ENCODE measurements around the gene PTGR2. TPM values are rescaled to one million over a fixed set of nuclear protein-coding genes. Genes with fewer than 3 reads are reported as not detected.

The PTGR2 gene
- total and polyA plus RNA-seq, 2 of the 8 experiments (the other 6 are each of a cell fraction or from before 2014, with no cell fraction given): 6.0 to 17.5 TPM

GRCh38 chr14:73886449-73887317 lies 35.1 kb downstream of the PTGR2 start, which contains the start of gene ZNF410 (continued):
- TF ChIP-seq, protein P1, sequence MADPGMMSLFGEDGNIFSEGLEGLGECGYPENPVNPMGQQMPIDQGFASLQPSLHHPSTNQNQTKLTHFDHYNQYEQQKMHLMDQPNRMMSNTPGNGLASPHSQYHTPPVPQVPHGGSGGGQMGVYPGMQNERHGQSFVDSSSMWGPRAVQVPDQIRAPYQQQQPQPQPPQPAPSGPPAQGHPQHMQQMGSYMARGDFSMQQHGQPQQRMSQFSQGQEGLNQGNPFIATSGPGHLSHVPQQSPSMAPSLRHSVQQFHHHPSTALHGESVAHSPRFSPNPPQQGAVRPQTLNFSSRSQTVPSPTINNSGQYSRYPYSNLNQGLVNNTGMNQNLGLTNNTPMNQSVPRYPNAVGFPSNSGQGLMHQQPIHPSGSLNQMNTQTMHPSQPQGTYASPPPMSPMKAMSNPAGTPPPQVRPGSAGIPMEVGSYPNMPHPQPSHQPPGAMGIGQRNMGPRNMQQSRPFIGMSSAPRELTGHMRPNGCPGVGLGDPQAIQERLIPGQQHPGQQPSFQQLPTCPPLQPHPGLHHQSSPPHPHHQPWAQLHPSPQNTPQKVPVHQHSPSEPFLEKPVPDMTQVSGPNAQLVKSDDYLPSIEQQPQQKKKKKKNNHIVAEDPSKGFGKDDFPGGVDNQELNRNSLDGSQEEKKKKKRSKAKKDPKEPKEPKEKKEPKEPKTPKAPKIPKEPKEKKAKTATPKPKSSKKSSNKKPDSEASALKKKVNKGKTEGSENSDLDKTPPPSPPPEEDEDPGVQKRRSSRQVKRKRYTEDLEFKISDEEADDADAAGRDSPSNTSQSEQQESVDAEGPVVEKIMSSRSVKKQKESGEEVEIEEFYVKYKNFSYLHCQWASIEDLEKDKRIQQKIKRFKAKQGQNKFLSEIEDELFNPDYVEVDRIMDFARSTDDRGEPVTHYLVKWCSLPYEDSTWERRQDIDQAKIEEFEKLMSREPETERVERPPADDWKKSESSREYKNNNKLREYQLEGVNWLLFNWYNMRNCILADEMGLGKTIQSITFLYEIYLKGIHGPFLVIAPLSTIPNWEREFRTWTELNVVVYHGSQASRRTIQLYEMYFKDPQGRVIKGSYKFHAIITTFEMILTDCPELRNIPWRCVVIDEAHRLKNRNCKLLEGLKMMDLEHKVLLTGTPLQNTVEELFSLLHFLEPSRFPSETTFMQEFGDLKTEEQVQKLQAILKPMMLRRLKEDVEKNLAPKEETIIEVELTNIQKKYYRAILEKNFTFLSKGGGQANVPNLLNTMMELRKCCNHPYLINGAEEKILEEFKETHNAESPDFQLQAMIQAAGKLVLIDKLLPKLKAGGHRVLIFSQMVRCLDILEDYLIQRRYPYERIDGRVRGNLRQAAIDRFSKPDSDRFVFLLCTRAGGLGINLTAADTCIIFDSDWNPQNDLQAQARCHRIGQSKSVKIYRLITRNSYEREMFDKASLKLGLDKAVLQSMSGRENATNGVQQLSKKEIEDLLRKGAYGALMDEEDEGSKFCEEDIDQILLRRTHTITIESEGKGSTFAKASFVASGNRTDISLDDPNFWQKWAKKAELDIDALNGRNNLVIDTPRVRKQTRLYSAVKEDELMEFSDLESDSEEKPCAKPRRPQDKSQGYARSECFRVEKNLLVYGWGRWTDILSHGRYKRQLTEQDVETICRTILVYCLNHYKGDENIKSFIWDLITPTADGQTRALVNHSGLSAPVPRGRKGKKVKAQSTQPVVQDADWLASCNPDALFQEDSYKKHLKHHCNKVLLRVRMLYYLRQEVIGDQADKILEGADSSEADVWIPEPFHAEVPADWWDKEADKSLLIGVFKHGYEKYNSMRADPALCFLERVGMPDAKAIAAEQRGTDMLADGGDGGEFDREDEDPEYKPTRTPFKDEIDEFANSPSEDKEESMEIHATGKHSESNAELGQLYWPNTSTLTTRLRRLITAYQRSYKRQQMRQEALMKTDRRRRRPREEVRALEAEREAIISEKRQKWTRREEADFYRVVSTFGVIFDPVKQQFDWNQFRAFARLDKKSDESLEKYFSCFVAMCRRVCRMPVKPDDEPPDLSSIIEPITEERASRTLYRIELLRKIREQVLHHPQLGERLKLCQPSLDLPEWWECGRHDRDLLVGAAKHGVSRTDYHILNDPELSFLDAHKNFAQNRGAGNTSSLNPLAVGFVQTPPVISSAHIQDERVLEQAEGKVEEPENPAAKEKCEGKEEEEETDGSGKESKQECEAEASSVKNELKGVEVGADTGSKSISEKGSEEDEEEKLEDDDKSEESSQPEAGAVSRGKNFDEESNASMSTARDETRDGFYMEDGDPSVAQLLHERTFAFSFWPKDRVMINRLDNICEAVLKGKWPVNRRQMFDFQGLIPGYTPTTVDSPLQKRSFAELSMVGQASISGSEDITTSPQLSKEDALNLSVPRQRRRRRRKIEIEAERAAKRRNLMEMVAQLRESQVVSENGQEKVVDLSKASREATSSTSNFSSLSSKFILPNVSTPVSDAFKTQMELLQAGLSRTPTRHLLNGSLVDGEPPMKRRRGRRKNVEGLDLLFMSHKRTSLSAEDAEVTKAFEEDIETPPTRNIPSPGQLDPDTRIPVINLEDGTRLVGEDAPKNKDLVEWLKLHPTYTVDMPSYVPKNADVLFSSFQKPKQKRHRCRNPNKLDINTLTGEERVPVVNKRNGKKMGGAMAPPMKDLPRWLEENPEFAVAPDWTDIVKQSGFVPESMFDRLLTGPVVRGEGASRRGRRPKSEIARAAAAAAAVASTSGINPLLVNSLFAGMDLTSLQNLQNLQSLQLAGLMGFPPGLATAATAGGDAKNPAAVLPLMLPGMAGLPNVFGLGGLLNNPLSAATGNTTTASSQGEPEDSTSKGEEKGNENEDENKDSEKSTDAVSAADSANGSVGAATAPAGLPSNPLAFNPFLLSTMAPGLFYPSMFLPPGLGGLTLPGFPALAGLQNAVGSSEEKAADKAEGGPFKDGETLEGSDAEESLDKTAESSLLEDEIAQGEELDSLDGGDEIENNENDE (IDR thresholded peaks at IDR 0.05; ENCODE audit: insufficient replicate concordance, low read length): no peak
- TF ChIP-seq SIX5 (IDR thresholded peaks at IDR 0.05; ENCODE audit: low read depth, low read length): no peak
- TF ChIP-seq BACH1 (IDR thresholded peaks at IDR 0.05; ENCODE audit: low read length): peak; percentile 74; the same call in 1 of the 2 replicates
- peak in 1 of 2 experiments; percentile 16; a peak in 1 of 4 replicates for TF ChIP-seq HDAC2 (IDR thresholded peaks at IDR 0.05; ENCODE audit: borderline replicate concordance in 1 of 2, low read depth in 2 of 2, low read length in 2 of 2)
- TF ChIP-seq CBX5 (IDR thresholded peaks at IDR 0.05; ENCODE audit: low read depth, low read length): no peak
- TF ChIP-seq TAF7 (optimal IDR thresholded peaks at IDR 0.05; ENCODE audit: borderline replicate concordance, low read depth, low read length): no peak
- TF ChIP-seq JUN (IDR thresholded peaks at IDR 0.05; ENCODE audit: low read depth, low read length): 0 out of 2 replicates have a peak, but pooled peaks have one; percentile 32
- peak; percentile 85 for TF ChIP-seq ASH2L (IDR thresholded peaks at IDR 0.05; ENCODE audit: low read length)
- no peak for TF ChIP-seq EP300 (IDR thresholded peaks at IDR 0.05; ENCODE audit: borderline replicate concordance in 1 of 2, low read depth in 2 of 2, low read length in 2 of 2)
